ENCODE data around the gene SH2D1A. TPM values are rescaled to one million over a fixed set of nuclear protein-coding genes. Genes with fewer than 3 reads are reported as not detected.

SH2D1A gene
- total RNA-seq, 1 experiment from 2014 or later: not detected

DNA sequence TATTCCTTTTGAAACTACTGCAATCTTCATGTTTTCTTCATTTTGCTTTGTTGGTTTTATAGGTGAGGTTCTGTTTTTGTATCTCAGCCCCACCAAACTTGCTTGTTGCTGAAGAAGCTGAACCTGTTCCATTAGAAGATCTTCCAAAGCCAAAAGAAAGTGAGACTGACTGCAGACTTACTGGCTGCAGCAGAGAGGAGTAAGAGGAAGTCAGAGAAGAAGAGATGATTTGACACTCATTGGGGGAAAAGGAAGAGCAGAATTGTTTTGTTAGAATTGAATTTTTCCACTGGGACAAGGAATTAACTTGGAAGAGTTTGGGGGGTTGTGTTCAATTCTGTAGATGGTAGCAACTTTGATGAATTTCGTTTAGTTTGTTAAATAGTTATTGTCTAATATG, 10.8 kb upstream of the SH2D1A start:
- intact Hi-C loops (cut with micrococcal nuclease; ENCODE audit: unreplicated experiment): no loop called here
- Mint-ChIP-seq H3K4me1 (ENCODE audit: low read depth, unreplicated experiment) (no peaks in the 10 kb centered on the region), H3K36me3 (ENCODE audit: insufficient read depth, unreplicated experiment) (no peaks in the 10 kb centered on the region), H3K27ac (ENCODE audit: unreplicated experiment) (no peak overlapping the region), H3K27me3 (ENCODE audit: unreplicated experiment) (peaks cover 25% of the 10 kb centered on the region), H3K9me3 (ENCODE audit: low read depth, unreplicated experiment) (no peaks in the 10 kb centered on the region), H3K4me3 (ENCODE audit: low read depth, unreplicated experiment) (no peak overlapping the region)
- CTCF ChIA-PET: no interaction called here
- no TSS peak for BruUV-seq (replicated peaks)
- TF ChIP-seq, protein P1, sequence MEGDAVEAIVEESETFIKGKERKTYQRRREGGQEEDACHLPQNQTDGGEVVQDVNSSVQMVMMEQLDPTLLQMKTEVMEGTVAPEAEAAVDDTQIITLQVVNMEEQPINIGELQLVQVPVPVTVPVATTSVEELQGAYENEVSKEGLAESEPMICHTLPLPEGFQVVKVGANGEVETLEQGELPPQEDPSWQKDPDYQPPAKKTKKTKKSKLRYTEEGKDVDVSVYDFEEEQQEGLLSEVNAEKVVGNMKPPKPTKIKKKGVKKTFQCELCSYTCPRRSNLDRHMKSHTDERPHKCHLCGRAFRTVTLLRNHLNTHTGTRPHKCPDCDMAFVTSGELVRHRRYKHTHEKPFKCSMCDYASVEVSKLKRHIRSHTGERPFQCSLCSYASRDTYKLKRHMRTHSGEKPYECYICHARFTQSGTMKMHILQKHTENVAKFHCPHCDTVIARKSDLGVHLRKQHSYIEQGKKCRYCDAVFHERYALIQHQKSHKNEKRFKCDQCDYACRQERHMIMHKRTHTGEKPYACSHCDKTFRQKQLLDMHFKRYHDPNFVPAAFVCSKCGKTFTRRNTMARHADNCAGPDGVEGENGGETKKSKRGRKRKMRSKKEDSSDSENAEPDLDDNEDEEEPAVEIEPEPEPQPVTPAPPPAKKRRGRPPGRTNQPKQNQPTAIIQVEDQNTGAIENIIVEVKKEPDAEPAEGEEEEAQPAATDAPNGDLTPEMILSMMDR (IDR thresholded peaks at IDR 0.05; ENCODE audit: unreplicated experiment): no peak
- DNase-seq: no peak

DNA sequence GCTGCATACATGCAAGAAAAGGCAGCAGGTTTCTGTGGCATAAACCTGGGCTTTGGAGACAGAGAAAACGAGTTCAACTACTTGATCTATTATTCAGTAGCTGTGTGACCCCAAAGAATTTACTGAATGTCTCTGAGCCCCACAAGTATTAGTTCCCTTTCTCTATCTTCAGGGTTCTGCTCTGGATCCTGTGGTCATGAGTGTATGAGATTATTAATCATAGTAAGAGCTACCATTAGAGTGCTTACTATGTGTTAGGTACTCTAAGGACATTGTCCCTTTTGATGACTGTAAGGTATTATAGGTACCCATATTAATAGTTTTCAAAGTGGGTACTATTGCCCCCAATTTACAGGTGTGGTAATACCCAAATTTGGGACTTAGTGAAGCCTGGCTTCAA, 8.4 kb upstream of the SH2D1A start:
- H3K36me3 Mint-ChIP-seq (ENCODE audit: insufficient read depth, unreplicated experiment): no peaks in the 10 kb centered on the region
- peaks cover 25% of the 10 kb centered on the region for H3K27me3 Mint-ChIP-seq (ENCODE audit: unreplicated experiment)
- CTCF ChIA-PET: no interaction called here
- BruUV-seq (replicated peaks): no TSS peak
- intact Hi-C loops (cut with micrococcal nuclease; ENCODE audit: unreplicated experiment): no loop called here
- no peak for DNase-seq
- H3K9me3 Mint-ChIP-seq (ENCODE audit: low read depth, unreplicated experiment): no peaks in the 10 kb centered on the region
- TF ChIP-seq, protein P1 (IDR thresholded peaks at IDR 0.05; ENCODE audit: unreplicated experiment): no peak
- no peak overlapping the region for H3K27ac Mint-ChIP-seq (ENCODE audit: unreplicated experiment)
- no peak overlapping the region for H3K4me3 Mint-ChIP-seq (ENCODE audit: low read depth, unreplicated experiment)
- H3K4me1 Mint-ChIP-seq (ENCODE audit: low read depth, unreplicated experiment): no peaks in the 10 kb centered on the region

DNA sequence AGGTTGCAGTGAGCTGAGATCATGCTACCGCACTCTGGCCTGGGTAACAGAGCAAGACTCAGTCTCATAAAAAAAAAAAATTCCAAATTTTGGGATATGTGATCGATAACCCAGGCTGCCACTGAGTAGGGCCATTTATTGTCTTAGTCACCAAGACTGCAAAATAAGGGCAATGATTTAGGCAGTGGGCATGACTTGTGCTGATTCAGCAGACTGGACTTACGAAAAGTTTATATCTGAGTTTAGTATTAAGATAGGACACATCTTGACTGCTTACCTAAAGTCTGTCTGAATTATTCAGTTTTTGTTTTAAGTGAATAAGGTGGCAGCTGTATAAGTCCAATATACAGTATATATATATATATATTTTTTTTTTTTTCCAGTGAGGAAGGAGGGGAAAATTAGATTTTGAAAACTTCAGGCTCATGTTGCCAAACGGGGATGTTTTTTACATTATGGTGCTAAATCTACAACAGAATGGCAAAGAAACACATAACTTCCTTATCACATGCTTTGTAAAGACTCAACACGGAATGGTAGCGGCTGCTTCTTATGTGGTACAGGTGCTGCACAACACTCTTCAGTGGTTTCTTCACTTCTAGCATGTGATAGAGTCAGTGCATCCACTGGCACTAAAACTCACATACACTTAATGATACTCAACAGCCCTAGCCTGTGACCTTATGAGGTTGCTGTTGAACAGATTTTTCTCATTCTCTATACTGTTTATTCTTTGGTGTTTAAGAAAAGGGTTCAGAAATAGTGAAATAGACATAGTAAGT, 7.4 kb upstream of the SH2D1A start:
- BruUV-seq (replicated peaks): no TSS peak
- Mint-ChIP-seq H3K36me3 (ENCODE audit: insufficient read depth, unreplicated experiment) (no peaks in the 10 kb centered on the region), H3K4me3 (ENCODE audit: low read depth, unreplicated experiment) (no peak overlapping the region), H3K4me1 (ENCODE audit: low read depth, unreplicated experiment) (no peaks in the 10 kb centered on the region), H3K9me3 (ENCODE audit: low read depth, unreplicated experiment) (no peaks in the 10 kb centered on the region), H3K27ac (ENCODE audit: unreplicated experiment) (no peak overlapping the region), H3K27me3 (ENCODE audit: unreplicated experiment) (peaks cover 25% of the 10 kb centered on the region)
- TF ChIP-seq, protein P1 (IDR thresholded peaks at IDR 0.05; ENCODE audit: unreplicated experiment): no peak
- intact Hi-C loops (cut with micrococcal nuclease; ENCODE audit: unreplicated experiment): no loop called here
- CTCF ChIA-PET: no interaction called here
- no peak for DNase-seq

DNA sequence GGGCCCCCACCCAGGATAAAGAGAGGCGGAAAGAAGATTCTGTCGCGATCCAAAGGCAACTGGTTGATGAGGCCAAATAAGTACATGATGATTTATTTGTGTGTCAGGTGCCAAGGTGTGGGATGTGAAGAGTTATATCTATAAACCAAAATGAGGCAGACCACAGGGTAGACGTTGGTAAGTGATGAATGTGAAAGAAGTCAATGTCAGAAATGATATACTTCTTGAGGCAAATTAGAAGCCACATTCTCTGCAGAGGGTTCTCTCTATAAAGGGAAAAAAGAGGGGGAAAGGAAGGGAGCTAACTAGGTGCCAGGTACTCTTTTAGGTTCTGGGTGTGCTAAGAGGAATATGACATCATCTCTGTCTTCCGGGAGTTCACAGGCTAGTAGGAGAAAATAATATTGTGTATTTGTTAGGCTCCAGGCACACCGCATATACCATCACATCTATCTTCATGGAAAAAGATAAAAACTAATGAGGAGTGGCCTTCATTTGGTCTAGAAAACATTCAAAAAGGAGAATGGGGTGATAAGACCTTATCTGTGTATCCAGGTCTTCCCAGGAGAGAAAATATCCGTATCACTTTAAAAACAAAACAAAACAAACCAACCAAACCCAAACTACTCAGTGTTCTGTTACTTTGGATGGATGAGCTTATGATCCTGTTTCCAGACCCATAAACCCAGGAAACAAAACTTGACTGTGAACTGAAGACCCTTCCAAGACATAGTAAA, 4.8 kb upstream of the SH2D1A start:
- no TSS peak for BruUV-seq (replicated peaks)
- H3K9me3 Mint-ChIP-seq (ENCODE audit: low read depth, unreplicated experiment): no peaks in the 10 kb centered on the region
- intact Hi-C loops (cut with micrococcal nuclease; ENCODE audit: unreplicated experiment): no loop called here
- CTCF ChIA-PET: no interaction called here
- H3K27ac Mint-ChIP-seq (ENCODE audit: unreplicated experiment): no peak overlapping the region
- peaks cover 9% of the 10 kb centered on the region for H3K27me3 Mint-ChIP-seq (ENCODE audit: unreplicated experiment)
- no peak overlapping the region for H3K4me3 Mint-ChIP-seq (ENCODE audit: low read depth, unreplicated experiment)
- TF ChIP-seq, protein P1 (IDR thresholded peaks at IDR 0.05; ENCODE audit: unreplicated experiment): no peak
- no peak for DNase-seq
- no peaks in the 10 kb centered on the region for H3K36me3 Mint-ChIP-seq (ENCODE audit: insufficient read depth, unreplicated experiment)
- H3K4me1 Mint-ChIP-seq (ENCODE audit: low read depth, unreplicated experiment): no peaks in the 10 kb centered on the region

Data from Calu3 (cell line).